HepG2 (cell line): ENCODE data around the gene RNF40.

Experiments used
- ARID2 ChIP-seq: sonication (generic); formaldehyde crosslinking; IDR thresholded peaks from 2 replicates; pipeline ENCODE4 v1.8.1; 2022; ENCODE audit warnings: mild to moderate bottlenecking, missing genetic modification reagents, borderline replicate concordance
- NFKB2 ChIP-seq: sonication (generic); formaldehyde crosslinking; IDR thresholded peaks from 2 replicates; pipeline ENCODE4 v1.4.0; 2020; ENCODE audit warnings: missing genetic modification reagents, borderline replicate concordance
- PHF5A ChIP-seq: IDR thresholded peaks from one replicate; pipeline ENCODE4 v1.6.1; 2018; ENCODE audit warnings: low read depth, missing genetic modification reagents; ENCODE audit not compliant: unreplicated experiment
- PRDM10 ChIP-seq: sonication (generic); formaldehyde crosslinking; IDR thresholded peaks from 2 replicates; pipeline ENCODE4 v1.4.0; 2020; ENCODE audit warnings: low read depth, missing genetic modification reagents
- ZNF331 ChIP-seq: sonication (generic); formaldehyde crosslinking; IDR thresholded peaks from 2 replicates; pipeline ENCODE4 v1.4.0; 2020; ENCODE audit warnings: missing genetic modification reagents
- ZNF496 ChIP-seq: sonication (generic); formaldehyde crosslinking; IDR thresholded peaks from 2 replicates; pipeline ENCODE4 v1.8.1; 2023; ENCODE audit warnings: mild to moderate bottlenecking, moderate library complexity, missing genetic modification reagents; ENCODE audit not compliant: insufficient replicate concordance
- ZSCAN20 ChIP-seq: sonication (generic); formaldehyde crosslinking; IDR thresholded peaks from 2 replicates; pipeline ENCODE4 v1.4.0; 2020; ENCODE audit warnings: missing genetic modification reagents, mild to moderate bottlenecking, borderline replicate concordance
- TF ChIP-seq, protein P1 (sequence below): fragments of 450-650 bp; IDR thresholded peaks from 2 replicates; pipeline ENCODE4 v1.6.1; 2017; ENCODE audit warnings: mild to moderate bottlenecking

- TF ChIP-seq, protein P1, sequence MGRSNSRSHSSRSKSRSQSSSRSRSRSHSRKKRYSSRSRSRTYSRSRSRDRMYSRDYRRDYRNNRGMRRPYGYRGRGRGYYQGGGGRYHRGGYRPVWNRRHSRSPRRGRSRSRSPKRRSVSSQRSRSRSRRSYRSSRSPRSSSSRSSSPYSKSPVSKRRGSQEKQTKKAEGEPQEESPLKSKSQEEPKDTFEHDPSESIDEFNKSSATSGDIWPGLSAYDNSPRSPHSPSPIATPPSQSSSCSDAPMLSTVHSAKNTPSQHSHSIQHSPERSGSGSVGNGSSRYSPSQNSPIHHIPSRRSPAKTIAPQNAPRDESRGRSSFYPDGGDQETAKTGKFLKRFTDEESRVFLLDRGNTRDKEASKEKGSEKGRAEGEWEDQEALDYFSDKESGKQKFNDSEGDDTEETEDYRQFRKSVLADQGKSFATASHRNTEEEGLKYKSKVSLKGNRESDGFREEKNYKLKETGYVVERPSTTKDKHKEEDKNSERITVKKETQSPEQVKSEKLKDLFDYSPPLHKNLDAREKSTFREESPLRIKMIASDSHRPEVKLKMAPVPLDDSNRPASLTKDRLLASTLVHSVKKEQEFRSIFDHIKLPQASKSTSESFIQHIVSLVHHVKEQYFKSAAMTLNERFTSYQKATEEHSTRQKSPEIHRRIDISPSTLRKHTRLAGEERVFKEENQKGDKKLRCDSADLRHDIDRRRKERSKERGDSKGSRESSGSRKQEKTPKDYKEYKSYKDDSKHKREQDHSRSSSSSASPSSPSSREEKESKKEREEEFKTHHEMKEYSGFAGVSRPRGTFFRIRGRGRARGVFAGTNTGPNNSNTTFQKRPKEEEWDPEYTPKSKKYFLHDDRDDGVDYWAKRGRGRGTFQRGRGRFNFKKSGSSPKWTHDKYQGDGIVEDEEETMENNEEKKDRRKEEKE = no peak
- no peak for TF ChIP-seq PHF5A
- no peak for TF ChIP-seq PRDM10 (CRISPR knock-in tag)
- TF ChIP-seq ZNF331 (CRISPR knock-in tag) = no peak
- no peak for TF ChIP-seq NFKB2 (CRISPR knock-in tag)
- TF ChIP-seq ARID2 = no peak
- no peak for TF ChIP-seq ZSCAN20
- TF ChIP-seq ZNF496 (CRISPR knock-in tag) = no peak
Observed at GRCh38 chr16:30728321-30728720, 33.8 kb upstream of the RNF40 start.
